ENCODE measurements around the gene ETV4. TPM values are rescaled to one million over a fixed set of nuclear protein-coding genes. Genes with fewer than 3 reads are reported as not detected.

ETV4 gene
- total RNA-seq, 1 donor from 2014 or later, result not detected

GRCh38 chr17:43550754-43551153 is 4.6 kb upstream of the ETV4 start:
- Mint-ChIP-seq H3K36me3 (ENCODE audit: unreplicated experiment) (no peaks in the 10 kb centered on the region), H3K27me3 (ENCODE audit: unreplicated experiment) (peaks cover 14% of the 10 kb centered on the region), H3K4me3 (ENCODE audit: unreplicated experiment) (no peak overlapping the region), H3K27ac (ENCODE audit: unreplicated experiment) (no peak overlapping the region), H3K9me3 (ENCODE audit: unreplicated experiment) (peaks cover 2% of the 10 kb centered on the region), H3K4me1 (ENCODE audit: low read depth, unreplicated experiment) (peaks cover 5% of the 10 kb centered on the region)
- no peak for DNase-seq
- TF ChIP-seq, protein P1, sequence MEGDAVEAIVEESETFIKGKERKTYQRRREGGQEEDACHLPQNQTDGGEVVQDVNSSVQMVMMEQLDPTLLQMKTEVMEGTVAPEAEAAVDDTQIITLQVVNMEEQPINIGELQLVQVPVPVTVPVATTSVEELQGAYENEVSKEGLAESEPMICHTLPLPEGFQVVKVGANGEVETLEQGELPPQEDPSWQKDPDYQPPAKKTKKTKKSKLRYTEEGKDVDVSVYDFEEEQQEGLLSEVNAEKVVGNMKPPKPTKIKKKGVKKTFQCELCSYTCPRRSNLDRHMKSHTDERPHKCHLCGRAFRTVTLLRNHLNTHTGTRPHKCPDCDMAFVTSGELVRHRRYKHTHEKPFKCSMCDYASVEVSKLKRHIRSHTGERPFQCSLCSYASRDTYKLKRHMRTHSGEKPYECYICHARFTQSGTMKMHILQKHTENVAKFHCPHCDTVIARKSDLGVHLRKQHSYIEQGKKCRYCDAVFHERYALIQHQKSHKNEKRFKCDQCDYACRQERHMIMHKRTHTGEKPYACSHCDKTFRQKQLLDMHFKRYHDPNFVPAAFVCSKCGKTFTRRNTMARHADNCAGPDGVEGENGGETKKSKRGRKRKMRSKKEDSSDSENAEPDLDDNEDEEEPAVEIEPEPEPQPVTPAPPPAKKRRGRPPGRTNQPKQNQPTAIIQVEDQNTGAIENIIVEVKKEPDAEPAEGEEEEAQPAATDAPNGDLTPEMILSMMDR (IDR thresholded peaks at IDR 0.05; ENCODE audit: partially characterized antibody, unreplicated experiment), result no peak

DNA sequence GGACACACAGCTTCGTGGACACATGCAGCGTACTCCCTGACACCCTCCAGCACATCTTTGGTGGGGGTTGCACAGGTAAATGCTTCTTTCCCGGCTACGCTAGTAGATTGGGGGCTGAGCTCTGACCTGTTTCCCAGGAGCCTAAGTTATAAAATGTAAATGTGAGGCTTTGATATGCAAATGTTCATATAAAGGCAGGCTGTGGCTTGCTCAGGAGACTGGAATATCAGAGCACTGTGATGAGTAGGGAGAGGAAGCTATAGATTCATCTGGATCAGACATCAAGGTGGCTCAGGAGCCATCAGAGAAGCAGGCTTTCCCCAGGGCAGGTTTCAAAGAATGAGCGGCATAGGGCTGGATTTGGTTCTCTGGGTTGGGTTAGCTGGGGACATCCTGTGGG is 3.4 kb upstream of the ETV4 start:
- no peak for DNase-seq
- TF ChIP-seq, protein P1 (IDR thresholded peaks at IDR 0.05; ENCODE audit: partially characterized antibody, unreplicated experiment), result no peak
- no peak overlapping the region for H3K27ac Mint-ChIP-seq (ENCODE audit: unreplicated experiment)
- H3K27me3 Mint-ChIP-seq (ENCODE audit: unreplicated experiment), result peaks cover 20% of the 10 kb centered on the region
- peaks cover 2% of the 10 kb centered on the region for H3K9me3 Mint-ChIP-seq (ENCODE audit: unreplicated experiment)
- no peaks in the 10 kb centered on the region for H3K36me3 Mint-ChIP-seq (ENCODE audit: unreplicated experiment)
- peaks cover 7% of the 10 kb centered on the region for H3K4me1 Mint-ChIP-seq (ENCODE audit: low read depth, unreplicated experiment)
- no peak overlapping the region for H3K4me3 Mint-ChIP-seq (ENCODE audit: unreplicated experiment)

- no peak overlapping the region for H3K27ac Mint-ChIP-seq (ENCODE audit: unreplicated experiment)
- H3K4me3 Mint-ChIP-seq (ENCODE audit: unreplicated experiment), result no peak overlapping the region
- no peak for DNase-seq
- peaks cover 7% of the 10 kb centered on the region for H3K9me3 Mint-ChIP-seq (ENCODE audit: unreplicated experiment)
- TF ChIP-seq, protein P1 (IDR thresholded peaks at IDR 0.05; ENCODE audit: partially characterized antibody, unreplicated experiment), result no peak
- H3K4me1 Mint-ChIP-seq (ENCODE audit: low read depth, unreplicated experiment), result peaks cover 7% of the 10 kb centered on the region
- no peaks in the 10 kb centered on the region for H3K36me3 Mint-ChIP-seq (ENCODE audit: unreplicated experiment)
- peaks cover 21% of the 10 kb centered on the region for H3K27me3 Mint-ChIP-seq (ENCODE audit: unreplicated experiment)
Measured at GRCh38 chr17:43548689-43549379, 2.7 kb upstream of the ETV4 start.

DNA sequence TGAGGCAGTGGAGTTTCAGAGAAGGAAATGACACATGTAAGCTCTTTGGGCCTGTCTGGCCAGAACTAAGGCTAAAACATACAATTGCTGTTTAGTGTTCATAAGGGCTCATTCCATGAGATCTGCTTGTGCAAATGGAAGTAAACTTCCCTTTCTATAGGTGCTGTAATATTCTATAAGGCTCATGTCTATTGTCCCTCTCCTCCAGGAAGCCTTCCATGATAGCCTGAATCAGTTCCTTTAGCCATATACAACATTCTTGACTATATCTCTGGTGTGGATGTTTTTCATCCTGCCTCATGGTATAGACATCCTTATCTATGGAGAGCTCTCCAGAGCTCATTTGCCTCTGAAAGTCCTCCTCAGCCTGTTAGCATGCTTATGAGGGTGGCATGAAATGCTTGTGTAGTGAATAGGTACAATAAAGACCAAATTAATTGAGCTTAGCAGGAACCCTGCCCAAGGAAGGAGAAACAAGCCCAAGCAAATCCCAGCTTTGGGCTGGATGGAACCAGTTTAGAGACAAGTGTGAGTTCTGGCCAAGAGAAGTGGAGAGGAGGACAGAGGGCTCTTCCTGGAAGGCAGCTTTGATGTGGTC is 1.6 kb upstream of the ETV4 start:
- peaks cover 8% of the 10 kb centered on the region for H3K9me3 Mint-ChIP-seq (ENCODE audit: unreplicated experiment)
- H3K4me3 Mint-ChIP-seq (ENCODE audit: unreplicated experiment), result no peak overlapping the region
- no peak for DNase-seq
- TF ChIP-seq, protein P1 (IDR thresholded peaks at IDR 0.05; ENCODE audit: partially characterized antibody, unreplicated experiment), result no peak
- H3K36me3 Mint-ChIP-seq (ENCODE audit: unreplicated experiment), result no peaks in the 10 kb centered on the region
- H3K27ac Mint-ChIP-seq (ENCODE audit: unreplicated experiment), result no peak overlapping the region
- H3K27me3 Mint-ChIP-seq (ENCODE audit: unreplicated experiment), result peaks cover 28% of the 10 kb centered on the region
- H3K4me1 Mint-ChIP-seq (ENCODE audit: low read depth, unreplicated experiment), result peaks cover 7% of the 10 kb centered on the region

GRCh38 chr17:43547189-43547550 is 1.0 kb upstream of the ETV4 start:
- no peak for DNase-seq
- no peak overlapping the region for H3K27ac Mint-ChIP-seq (ENCODE audit: unreplicated experiment)
- TF ChIP-seq, protein P1 (IDR thresholded peaks at IDR 0.05; ENCODE audit: partially characterized antibody, unreplicated experiment), result no peak
- H3K36me3 Mint-ChIP-seq (ENCODE audit: unreplicated experiment), result no peaks in the 10 kb centered on the region
- H3K9me3 Mint-ChIP-seq (ENCODE audit: unreplicated experiment), result peaks cover 7% of the 10 kb centered on the region
- H3K4me1 Mint-ChIP-seq (ENCODE audit: low read depth, unreplicated experiment), result peaks cover 7% of the 10 kb centered on the region
- peaks cover 31% of the 10 kb centered on the region for H3K27me3 Mint-ChIP-seq (ENCODE audit: unreplicated experiment)
- peak overlapping the region; percentile 64 for H3K4me3 Mint-ChIP-seq (ENCODE audit: unreplicated experiment)

Data from glutamatergic neuron (in vitro differentiated cells).